ENCODE data around the gene TCAIM. TPM values are rescaled to one million over a fixed set of nuclear protein-coding genes. Genes with fewer than 3 reads are reported as not detected.

TCAIM gene
- polyA plus RNA-seq, 3 donors = 37.9 to 48.7 (median 46.7) TPM

Other genes starting within 250 kb of the TCAIM start
- gene TOPAZ1, start 96.9 kb upstream of the TCAIM start, polyA plus RNA-seq (ENCODE audit: insufficient read length in 3 of 3) = under 1 TPM in 1 of 3 donors, not detected in 2; 0.03 TPM
- gene ZNF445, start 138.9 kb downstream of the TCAIM start, polyA plus RNA-seq (ENCODE audit: insufficient read length in 3 of 3) = 10 to 100 TPM; 22.3 to 28.7 (median 22.5) TPM
- gene ZKSCAN7, start 216.4 kb downstream of the TCAIM start, polyA plus RNA-seq (ENCODE audit: insufficient read length in 3 of 3) = 10 to 100 TPM; 15.8 to 18.0 (median 17.1) TPM
- 10 to 100 TPM; 11.6 to 18.2 (median 13.1) TPM for gene ZNF660, start 246.2 kb downstream of the TCAIM start, polyA plus RNA-seq (ENCODE audit: insufficient read length in 3 of 3)

Measured in renal cortex interstitium (tissue), 3 donors.